Uterus (tissue), 2 donors: ENCODE results near the gene BLNK.

Experiments
- CTCF ChIP-seq, 4 experiments: fragments of 200-600 bp in 2 of 4; fragments of 450-650 bp in 2 of 4; sonication (generic) in 2 of 4; IDR thresholded peaks; one replicate each; pipeline ENCODE4 v1.5.1; 2016 to 2019; ENCODE audit warnings: antibody characterized with exemption in 4 of 4, mild to moderate bottlenecking in 2 of 4, moderate library complexity in 1 of 4
- POLR2A ChIP-seq, 2 donors: fragments of 450-650 bp; IDR thresholded peaks; one replicate each; pipeline ENCODE4 v1.6.1; 2016; ENCODE audit warnings: antibody characterized with exemption in 2 of 2, mild to moderate bottlenecking in 1 of 2, moderate library complexity in 1 of 2

GRCh38 chr10:96295475-96295874 is 24.1 kb upstream of the BLNK start:
- no peak for TF ChIP-seq POLR2A (IDR thresholded peaks at IDR 0.05)
- TF ChIP-seq CTCF (IDR thresholded peaks at IDR 0.05), result no peak
